Fibroblast of lung (primary cell): Measurements from ENCODE around the gene ACBD7. TPM values are rescaled to one million over a fixed set of nuclear protein-coding genes. Genes with fewer than 3 reads are reported as not detected.

Experiments
- DNase-seq, 2 donors: peaks; one replicate each; pipeline versions ENCODE4 v3.0.0 to v3.0.0-alpha.2; 2010; ENCODE audit warnings: low read depth in 2 of 2
- H2AFZ ChIP-seq: 2 replicates; pipeline ENCODE4 v1.5.1; 2012; ENCODE audit warnings: low read length, control low read depth, inconsistent platforms
- H3K27ac ChIP-seq: 2 replicates; pipeline ENCODE4 v1.5.1; 2011; ENCODE audit warnings: low read length, control low read depth; ENCODE audit not compliant: insufficient read depth
- H3K27me3 ChIP-seq: 2 replicates; pipeline ENCODE4 v1.5.1; 2011; ENCODE audit warnings: mild to moderate bottlenecking, low read length; ENCODE audit not compliant: control insufficient read depth, insufficient read depth
- H3K36me3 ChIP-seq: 2 replicates; pipeline ENCODE4 v1.5.1; 2011; ENCODE audit warnings: low read length; ENCODE audit not compliant: control insufficient read depth, insufficient read depth
- H3K4me1 ChIP-seq: 2 replicates; pipeline ENCODE4 v1.5.1; 2011; ENCODE audit warnings: low read length; ENCODE audit not compliant: control insufficient read depth, insufficient read depth; ENCODE audit errors: extremely low read depth
- H3K4me2 ChIP-seq: 2 replicates; pipeline ENCODE4 v1.5.1; 2011; ENCODE audit warnings: low read length, control low read depth; ENCODE audit not compliant: insufficient read depth; ENCODE audit errors: extremely low read depth
- H3K4me3 ChIP-seq, 4 experiments: fragments of 200-600 bp in 1 of 4; sonication (generic) in 1 of 4; replicated peaks in 1 of 4; 2 replicates each; pipeline ENCODE4 v1.5.1; 2011 to 2016; ENCODE audit warnings: low read length in 4 of 4, low read depth in 3 of 4, mild to moderate bottlenecking in 3 of 4, control low read depth in 2 of 4, inconsistent platforms in 1 of 4, mixed read lengths in 1 of 4; ENCODE audit not compliant: insufficient read depth in 1 of 4; ENCODE audit errors: control extremely low read depth in 1 of 4
- H3K79me2 ChIP-seq: 2 replicates; pipeline ENCODE4 v1.5.1; 2012; ENCODE audit warnings: mild to moderate bottlenecking, low read length, inconsistent platforms; ENCODE audit not compliant: control insufficient read depth, insufficient read depth
- H3K9ac ChIP-seq: 2 replicates; pipeline ENCODE4 v1.5.1; 2011; ENCODE audit warnings: mild to moderate bottlenecking, low read length, control low read depth; ENCODE audit not compliant: insufficient read depth
- H3K9me3 ChIP-seq: 2 replicates; pipeline ENCODE4 v1.5.1; 2012; ENCODE audit warnings: low read depth, low read length; ENCODE audit not compliant: control insufficient read depth, insufficient read depth
- H4K20me1 ChIP-seq: 2 replicates; pipeline ENCODE4 v1.5.1; 2011; ENCODE audit warnings: low read length; ENCODE audit not compliant: control insufficient read depth, insufficient read depth; ENCODE audit errors: extremely low read depth
- CTCF ChIP-seq, 2 donors: IDR thresholded peaks in 1 of 2; conservative IDR thresholded peaks in 1 of 2; 1 replicate in 1 of 2; 2 replicates in 1 of 2; pipeline ENCODE4 v1.5.1; 2011 to 2012; ENCODE audit warnings: low read length in 2 of 2, control low read depth in 1 of 2, inconsistent platforms in 1 of 2, low read depth in 1 of 2, mild to moderate bottlenecking in 1 of 2
- EZH2 ChIP-seq: IDR thresholded peaks from 2 replicates; pipeline ENCODE4 v1.5.1; 2012; ENCODE audit warnings: low read length, control low read depth, mild to moderate bottlenecking; ENCODE audit errors: missing control alignments
- polyA plus RNA-seq, 2 donors: library from polyadenylated mRNA; depleted of rRNA in 1 of 2; stranded (reverse) in 1 of 2; unstranded in 1 of 2; fragments of >200 nt; gene quantifications; 2 replicates each; pipeline ENCODE4 v1.2.1, GENCODE V29; 2011 to 2012; ENCODE audit warnings: missing spikeins in 1 of 2
- total RNA-seq: library from RNA; depleted of rRNA; stranded (reverse); fragments of >200 nt; gene quantifications from 2 replicates; pipeline ENCODE4 v1.2.1, GENCODE V29; 2014

ACBD7 gene
- total and polyA plus RNA-seq, 2 donors (not counting 1 experiment from before 2014, with no cell fraction given), result 0.42 to 4.1 TPM

GRCh38 chr10:15124190-15124589 is 35.6 kb upstream of the ACBD7 start:
- H3K4me1 ChIP-seq, result peaks cover 6% of the 10 kb centered on the region
- H3K79me2 ChIP-seq, result no peaks in the 10 kb centered on the region
- peak overlapping the region; percentile 21 for H3K27ac ChIP-seq
- no peak for TF ChIP-seq EZH2
- no peak for TF ChIP-seq CTCF (conservative IDR thresholded peaks at IDR 0.05 in 1 of 2, IDR thresholded peaks at IDR 0.05 in 1 of 2; ENCODE audit: low read depth in 1 of 2, low read length in 2 of 2)
- H3K9me3 ChIP-seq, result no peaks in the 10 kb centered on the region
- no peak overlapping the region for H3K4me3 ChIP-seq
- peaks cover 7% of the 10 kb centered on the region for H3K36me3 ChIP-seq
- no peaks in the 10 kb centered on the region for H4K20me1 ChIP-seq
- no peak overlapping the region for H3K9ac ChIP-seq
- no peak overlapping the region for H3K4me2 ChIP-seq
- no peak overlapping the region for H2AFZ ChIP-seq
- no peaks in the 10 kb centered on the region for H3K27me3 ChIP-seq
- DNase-seq, result no peak

GRCh38 chr10:15123749-15124184 is 35.2 kb upstream of the ACBD7 start:
- Histone ChIP-seq H3K4me3 (no peak overlapping the region), H3K79me2 (no peaks in the 10 kb centered on the region), H3K27ac (no peak overlapping the region), H3K27me3 (no peaks in the 10 kb centered on the region), H3K36me3 (peaks cover 9% of the 10 kb centered on the region), H4K20me1 (no peaks in the 10 kb centered on the region), H3K4me2 (no peak overlapping the region), H3K4me1 (peaks cover 6% of the 10 kb centered on the region), H3K9ac (no peak overlapping the region), H3K9me3 (no peaks in the 10 kb centered on the region), H2AFZ (no peak overlapping the region)
- TF ChIP-seq CTCF (conservative IDR thresholded peaks at IDR 0.05 in 1 of 2, IDR thresholded peaks at IDR 0.05 in 1 of 2; ENCODE audit: low read depth in 1 of 2, low read length in 2 of 2) (no peak), EZH2 (no peak)
- peak; percentile 90 to 93 for DNase-seq

- Histone ChIP-seq H2AFZ (no peak overlapping the region), H3K4me2 (peak overlapping the region; percentile 42), H3K27ac (peak overlapping the region; percentile 6), H4K20me1 (no peaks in the 10 kb centered on the region), H3K79me2 (no peaks in the 10 kb centered on the region), H3K4me1 (peaks cover 6% of the 10 kb centered on the region), H3K9me3 (no peaks in the 10 kb centered on the region), H3K4me3 (no peak overlapping the region), H3K9ac (no peak overlapping the region), H3K27me3 (no peaks in the 10 kb centered on the region), H3K36me3 (peaks cover 9% of the 10 kb centered on the region)
- no peak for DNase-seq
- TF ChIP-seq CTCF (conservative IDR thresholded peaks at IDR 0.05 in 1 of 2, IDR thresholded peaks at IDR 0.05 in 1 of 2; ENCODE audit: low read depth in 1 of 2, low read length in 2 of 2) (no peak), EZH2 (no peak)
Measured at GRCh38 chr10:15122477-15123030, 34.0 kb upstream of the ACBD7 start.
